SHP77 treated with DMSO at 0.1 percent for 48 hours (cell line): ENCODE data around the gene EVC.

Source experiments
- DNase-seq: peaks from one replicate; lab custom pipeline; 2025; lab: John Stamatoyannopoulos, UW

Gene EVC

GRCh38 chr4:5730993-5731990, 20.3 kb downstream of the EVC start:
- DNase-seq = no peak

- DNase-seq = no peak
These were observed 21.2 kb downstream of the EVC start for GRCh38 chr4:5732158-5732557.

- no peak for DNase-seq
These were observed 23.9 kb downstream of the EVC start for GRCh38 chr4:5734853-5735252.

GRCh38 chr4:5735463-5735862, 24.5 kb downstream of the EVC start:
- DNase-seq = no peak

GRCh38 chr4:5738061-5738460, 27.1 kb downstream of the EVC start:
- no peak for DNase-seq

- DNase-seq = no peak
These were observed 31.4 kb downstream of the EVC start for GRCh38 chr4:5742388-5742787.

- no peak for DNase-seq
These were observed 32.0 kb downstream of the EVC start for GRCh38 chr4:5742968-5743367.

- DNase-seq = no peak
These were observed 35.2 kb downstream of the EVC start for GRCh38 chr4:5746250-5746649.

GRCh38 chr4:5746829-5747737, 36.1 kb downstream of the EVC start:
- no peak for DNase-seq

- DNase-seq = no peak
These were observed 36.9 kb downstream of the EVC start for GRCh38 chr4:5747738-5748375.

GRCh38 chr4:5749568-5749967, 38.6 kb downstream of the EVC start:
- DNase-seq = no peak

- no peak for DNase-seq
These were observed 39.3 kb downstream of the EVC start for GRCh38 chr4:5750052-5750945.

- DNase-seq = no peak
These were observed 40.1 kb downstream of the EVC start for GRCh38 chr4:5750946-5751665.

- no peak for DNase-seq
These were observed 40.8 kb downstream of the EVC start for GRCh38 chr4:5751666-5752375.

GRCh38 chr4:5752376-5753184, 41.6 kb downstream of the EVC start:
- DNase-seq = no peak

- no peak for DNase-seq
These were observed 42.4 kb downstream of the EVC start for GRCh38 chr4:5753366-5753765.

GRCh38 chr4:5753766-5754528, 42.9 kb downstream of the EVC start:
- no peak for DNase-seq

GRCh38 chr4:5754529-5754881, 43.5 kb downstream of the EVC start:
- no peak for DNase-seq
